GM21447 (cell line): ENCODE results near the gene LRRC3.
"Not testable (repeated sequence)": the region's sequence is repeated elsewhere in the genome, so short reads cannot be mapped to it uniquely, and the experiment has no call there.

Source experiments
- ATAC-seq: cut with Tn5 transposase; IDR thresholded peaks from one replicate; pipeline ENCODE4 v1.9.1; 2021; ENCODE audit not compliant: unreplicated experiment

Gene LRRC3, protein sequence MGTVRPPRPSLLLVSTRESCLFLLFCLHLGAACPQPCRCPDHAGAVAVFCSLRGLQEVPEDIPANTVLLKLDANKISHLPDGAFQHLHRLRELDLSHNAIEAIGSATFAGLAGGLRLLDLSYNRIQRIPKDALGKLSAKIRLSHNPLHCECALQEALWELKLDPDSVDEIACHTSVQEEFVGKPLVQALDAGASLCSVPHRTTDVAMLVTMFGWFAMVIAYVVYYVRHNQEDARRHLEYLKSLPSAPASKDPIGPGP

DNA sequence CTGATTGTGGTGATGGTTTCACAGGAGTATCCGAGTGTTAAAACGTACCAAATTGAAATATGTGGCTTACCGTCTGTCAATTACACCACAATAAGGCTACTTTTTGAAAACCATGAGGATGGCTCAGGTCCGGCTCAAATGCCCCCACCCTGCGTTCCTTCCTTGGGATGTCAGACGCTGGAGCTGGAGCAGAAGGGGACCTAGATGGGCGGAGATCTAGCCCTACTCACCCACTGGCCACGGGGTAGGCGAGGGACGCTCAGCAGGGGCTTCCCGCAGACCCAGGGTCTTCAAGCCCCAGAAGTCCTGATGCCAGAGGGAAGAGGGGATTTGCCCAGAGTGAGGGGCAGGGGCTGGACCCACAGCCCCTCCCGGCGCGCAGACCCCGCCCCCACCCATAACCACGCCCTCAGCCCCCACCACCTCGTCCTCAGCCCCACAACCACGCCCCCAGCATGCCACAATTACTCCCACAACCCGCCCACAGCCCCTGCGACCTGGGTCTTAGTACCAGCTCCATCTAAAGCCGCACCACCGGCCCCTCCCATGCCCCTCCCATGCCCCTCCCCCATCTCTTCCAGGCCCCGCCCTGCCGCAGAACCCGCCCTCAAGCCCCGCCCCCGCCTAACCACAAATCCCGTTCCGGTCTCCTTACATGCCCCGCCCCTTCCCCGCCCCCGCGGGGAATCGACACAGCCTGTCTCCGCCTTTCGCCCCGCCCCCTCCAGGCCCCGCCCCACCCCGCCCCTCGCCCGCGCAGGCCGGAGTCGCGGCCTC lies at the start of gene LRRC3:
Gene LRRC3 (plus strand): TSS at position 764 of the 777 bp plus-strand sequence. CDS start 1,135 bp downstream, outside the sequence.
- ATAC-seq: peak; percentile 50

DNA sequence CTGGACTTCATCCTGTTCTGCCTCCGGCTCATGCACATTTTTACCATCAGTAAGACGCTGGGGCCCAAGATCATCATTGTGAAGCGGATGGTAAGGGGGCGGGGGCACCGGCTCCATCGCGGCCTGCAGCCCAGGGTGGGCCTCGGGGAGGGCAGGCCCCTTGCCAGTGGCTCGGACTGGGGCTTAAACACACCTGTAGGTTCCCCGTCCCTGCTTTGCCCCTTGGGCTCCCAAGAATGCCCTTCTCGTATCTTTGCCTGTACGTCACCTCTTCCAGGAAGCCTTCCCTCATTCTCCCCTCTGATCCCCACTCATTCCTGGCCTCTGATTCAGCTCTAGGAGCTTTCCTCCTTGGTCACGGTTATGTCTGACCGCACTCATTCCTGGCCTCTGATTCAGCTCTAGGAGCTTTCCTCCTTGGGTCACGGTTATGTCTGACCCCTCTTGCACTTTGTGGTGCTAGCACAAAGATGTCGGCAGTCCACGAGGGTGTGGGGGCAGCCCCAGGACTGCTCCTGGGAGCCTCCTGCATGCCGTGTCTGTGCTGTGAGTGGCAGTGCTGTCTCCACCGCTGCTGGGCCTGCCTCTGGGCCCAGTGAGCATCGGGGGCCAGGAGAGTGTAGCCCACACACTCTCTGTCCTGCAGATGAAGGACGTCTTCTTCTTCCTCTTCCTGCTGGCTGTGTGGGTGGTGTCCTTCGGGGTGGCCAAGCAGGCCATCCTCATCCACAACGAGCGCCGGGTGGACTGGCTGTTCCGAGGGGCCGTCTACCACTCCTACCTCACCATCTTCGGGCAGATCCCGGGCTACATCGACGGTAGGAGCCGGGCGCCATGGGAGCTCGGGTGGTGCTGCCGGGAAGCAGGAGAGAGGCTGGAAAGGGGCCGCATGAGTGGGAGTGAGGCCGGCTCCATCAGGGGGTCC lies 49.1 kb upstream of the LRRC3 start:
- ATAC-seq: no peak

DNA sequence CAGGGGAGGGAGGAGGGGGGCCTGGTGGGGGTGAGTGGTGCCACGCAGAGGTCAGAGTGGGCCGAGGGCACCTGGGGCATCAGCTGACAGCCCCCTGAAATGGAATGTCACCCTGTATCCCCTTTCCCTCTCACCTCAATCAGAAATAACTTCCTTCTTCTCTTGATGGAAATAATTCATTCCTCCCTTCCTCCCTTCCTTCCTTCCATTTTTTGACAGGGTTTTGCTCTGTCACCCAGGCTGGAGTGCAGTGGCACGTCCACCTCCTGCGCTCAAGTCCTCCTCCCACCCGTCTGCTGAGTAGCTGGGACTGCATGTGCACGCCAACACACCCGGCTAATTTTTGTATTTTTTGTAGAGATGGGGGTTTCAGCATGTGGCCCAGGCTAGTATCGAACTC lies 48.4 kb upstream of the LRRC3 start:
- no peak for ATAC-seq

DNA sequence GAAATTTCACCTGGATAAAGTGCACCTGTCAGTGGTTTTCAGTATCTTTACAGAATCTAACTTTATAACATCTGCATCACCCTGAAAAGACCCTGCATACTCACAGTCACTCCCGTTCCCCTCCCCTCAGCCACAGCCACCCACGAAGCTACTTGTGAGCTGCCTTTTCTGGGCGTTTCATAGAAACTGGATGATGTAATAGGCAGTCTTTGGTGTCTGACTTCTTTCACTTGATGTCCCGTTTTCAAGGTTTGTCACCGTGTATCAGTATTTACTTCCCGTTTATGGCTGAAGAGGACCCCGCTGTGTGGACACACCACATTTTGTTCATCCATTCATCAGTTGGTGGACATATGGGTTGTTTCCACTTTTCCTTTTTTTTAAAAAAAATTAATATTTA lies 47.8 kb upstream of the LRRC3 start:
- no peak for ATAC-seq

DNA sequence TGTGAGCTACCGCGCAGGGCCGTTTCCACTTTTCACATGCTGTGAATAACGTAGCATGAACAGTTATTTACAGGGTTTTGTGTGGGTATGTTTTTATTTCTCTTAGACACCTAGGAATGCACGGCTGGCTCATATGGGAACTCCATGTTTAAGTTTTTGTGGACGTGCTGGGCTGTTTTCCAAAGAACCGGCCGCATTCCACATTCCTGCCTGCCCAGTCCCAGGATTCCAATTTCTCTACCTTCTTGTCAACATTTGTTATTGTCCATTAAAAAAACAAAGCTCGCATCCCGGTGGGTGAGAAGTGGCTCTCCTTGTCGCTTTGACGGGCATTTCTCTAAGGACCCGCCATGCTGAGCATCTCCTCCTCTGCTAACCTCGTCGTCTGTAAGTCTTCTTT lies 47.1 kb upstream of the LRRC3 start:
- no peak for ATAC-seq

DNA sequence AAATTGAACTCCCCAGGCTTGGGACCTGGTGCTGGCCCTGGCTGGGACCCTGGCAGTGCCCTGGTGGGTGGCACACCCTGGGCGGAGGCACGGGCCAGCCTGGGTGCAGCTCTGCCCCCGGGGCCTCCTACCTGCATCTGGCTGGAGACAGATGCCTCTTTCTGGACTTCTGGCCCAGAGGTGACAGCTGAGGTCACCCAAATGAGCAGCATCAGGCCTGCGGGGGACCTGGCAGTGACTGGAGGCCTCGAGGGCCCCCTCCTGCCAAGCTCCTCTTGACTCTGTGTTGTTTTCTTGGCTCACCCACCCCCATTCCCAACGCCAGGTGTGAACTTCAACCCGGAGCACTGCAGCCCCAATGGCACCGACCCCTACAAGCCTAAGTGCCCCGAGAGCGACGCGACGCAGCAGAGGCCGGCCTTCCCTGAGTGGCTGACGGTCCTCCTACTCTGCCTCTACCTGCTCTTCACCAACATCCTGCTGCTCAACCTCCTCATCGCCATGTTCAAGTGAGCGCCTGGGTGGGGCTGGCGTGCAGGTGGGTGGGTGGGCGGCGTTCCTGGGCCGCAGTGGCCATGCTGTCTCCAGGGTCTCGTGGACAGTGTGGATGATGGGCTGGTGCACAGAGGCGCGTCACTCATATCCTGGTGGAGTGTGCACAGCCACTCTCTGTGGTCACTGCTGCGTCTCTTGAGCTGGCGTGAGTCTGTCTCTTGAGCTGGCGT lies 41.6 kb upstream of the LRRC3 start:
- ATAC-seq: no peak

DNA sequence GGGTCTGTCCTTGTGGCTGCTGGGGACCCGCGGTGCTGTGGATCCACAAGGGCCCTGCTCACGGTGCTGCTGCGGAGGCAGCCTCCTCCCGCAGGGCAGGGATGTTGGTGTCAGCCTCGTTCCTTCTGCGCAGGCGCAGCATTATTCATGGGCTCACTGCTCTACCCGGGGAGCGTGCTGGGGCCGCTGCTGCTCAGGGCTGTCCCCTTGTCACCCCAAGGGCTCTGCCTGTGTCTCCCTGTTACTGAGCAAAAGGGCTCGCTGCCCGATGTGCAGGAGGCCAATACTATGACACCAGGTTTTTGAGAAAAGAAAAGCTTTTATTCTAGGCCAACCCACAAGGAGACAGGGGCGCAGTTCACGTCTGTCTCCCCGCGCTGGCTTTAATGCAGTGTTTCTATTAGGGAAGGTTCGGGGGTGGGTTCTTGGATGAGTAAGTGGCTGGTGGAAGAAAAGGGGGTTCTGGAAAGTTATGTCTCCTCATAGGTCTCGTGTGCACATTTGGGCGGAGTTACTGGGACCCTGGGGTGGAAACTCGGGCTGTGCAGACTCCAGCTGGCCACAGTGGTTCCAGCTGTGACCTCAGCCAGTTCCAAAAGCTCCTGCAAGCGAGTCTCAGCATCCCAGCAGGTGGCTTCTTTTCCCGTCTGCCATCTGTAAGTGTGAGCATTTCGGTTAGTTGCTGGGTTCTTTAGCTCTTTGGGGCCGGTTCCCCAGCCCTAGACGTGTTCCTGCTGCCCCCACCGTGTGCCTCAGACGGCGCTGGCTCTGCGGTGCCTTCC lies 40.8 kb upstream of the LRRC3 start:
- ATAC-seq: no peak

DNA sequence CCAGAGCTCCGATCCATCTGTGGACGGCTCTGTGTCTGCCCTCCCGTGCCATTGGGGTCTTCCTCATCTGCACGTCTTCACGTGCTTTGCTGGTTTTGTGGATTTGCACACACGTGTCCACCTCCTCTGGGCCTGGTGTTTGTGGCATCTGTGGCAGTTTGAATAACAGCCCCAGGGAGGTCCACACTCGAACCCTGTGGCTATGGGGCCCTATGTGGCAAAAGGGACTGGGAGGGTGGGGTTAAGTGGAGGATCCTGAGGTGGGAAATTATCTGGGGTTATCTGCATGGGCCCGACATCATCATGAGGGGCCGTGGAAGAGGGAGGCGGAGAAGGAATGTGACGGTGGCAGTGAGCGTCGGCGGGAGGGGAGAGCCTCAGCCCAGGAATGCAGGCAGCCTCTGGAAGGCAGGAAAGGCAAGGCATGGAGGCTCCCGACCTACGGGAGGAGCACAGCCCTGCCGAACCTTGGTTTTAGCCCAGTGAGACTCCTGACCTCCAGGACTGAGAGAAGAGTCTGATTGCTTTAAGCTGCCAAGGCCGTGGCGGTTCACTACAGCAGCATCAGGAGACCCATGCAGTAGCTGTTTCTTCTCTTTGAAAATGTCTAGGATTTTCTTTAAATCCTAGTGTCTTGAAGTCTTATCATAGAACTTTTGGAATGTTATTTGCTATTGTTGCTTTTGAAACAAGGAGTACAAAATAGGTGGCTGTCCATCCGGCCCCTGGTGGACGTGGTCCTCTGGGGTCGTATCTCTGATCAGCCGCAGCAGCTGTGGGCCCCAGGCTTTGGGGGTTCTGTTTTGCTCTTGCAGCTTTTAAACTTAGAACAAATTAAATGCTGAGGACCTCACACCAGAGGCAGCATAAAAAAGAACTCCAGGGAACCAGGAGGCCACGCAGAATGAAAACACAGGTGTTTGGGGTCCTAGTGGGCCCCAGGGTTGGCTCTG lies 40.0 kb upstream of the LRRC3 start:
- no peak for ATAC-seq

DNA sequence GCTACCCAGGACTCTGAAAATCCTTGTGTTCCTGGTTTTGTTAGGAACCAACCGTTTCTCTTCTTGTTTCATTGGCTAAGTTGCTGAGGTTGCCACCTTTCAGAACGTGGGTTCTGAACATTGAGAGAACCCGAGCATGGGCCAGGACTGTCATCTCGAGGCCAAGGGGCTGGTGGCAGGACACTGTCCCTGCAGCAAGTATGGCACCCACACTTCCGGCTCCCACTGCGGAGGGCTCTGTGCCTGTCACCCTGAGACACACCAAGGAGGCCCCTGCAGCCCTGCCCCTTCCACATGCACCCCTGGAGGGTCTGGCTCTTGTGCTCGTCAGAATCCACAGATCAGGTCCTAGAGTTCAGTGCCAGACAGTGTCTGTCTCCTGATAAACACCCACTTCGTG lies 39.1 kb upstream of the LRRC3 start:
- ATAC-seq: no peak

DNA sequence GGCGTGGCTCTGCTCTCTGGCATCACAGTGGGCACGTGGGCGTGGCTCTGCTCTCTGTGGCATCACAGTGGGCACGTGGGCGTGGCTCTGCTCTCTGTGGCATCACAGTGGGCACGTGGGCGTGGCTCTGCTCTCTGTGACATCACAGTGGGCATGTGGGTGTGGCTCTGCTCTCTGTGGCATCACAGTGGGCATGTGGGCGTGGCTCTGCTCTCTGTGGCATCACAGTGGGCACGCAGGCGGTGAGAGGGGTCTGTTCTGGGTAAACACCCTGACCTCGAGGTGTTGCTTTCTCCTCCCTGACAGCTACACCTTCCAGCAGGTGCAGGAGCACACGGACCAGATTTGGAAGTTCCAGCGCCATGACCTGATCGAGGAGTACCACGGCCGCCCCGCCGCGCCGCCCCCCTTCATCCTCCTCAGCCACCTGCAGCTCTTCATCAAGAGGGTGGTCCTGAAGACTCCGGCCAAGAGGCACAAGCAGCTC lies 37.6 kb upstream of the LRRC3 start:
- ATAC-seq: not testable (repeated sequence)

DNA sequence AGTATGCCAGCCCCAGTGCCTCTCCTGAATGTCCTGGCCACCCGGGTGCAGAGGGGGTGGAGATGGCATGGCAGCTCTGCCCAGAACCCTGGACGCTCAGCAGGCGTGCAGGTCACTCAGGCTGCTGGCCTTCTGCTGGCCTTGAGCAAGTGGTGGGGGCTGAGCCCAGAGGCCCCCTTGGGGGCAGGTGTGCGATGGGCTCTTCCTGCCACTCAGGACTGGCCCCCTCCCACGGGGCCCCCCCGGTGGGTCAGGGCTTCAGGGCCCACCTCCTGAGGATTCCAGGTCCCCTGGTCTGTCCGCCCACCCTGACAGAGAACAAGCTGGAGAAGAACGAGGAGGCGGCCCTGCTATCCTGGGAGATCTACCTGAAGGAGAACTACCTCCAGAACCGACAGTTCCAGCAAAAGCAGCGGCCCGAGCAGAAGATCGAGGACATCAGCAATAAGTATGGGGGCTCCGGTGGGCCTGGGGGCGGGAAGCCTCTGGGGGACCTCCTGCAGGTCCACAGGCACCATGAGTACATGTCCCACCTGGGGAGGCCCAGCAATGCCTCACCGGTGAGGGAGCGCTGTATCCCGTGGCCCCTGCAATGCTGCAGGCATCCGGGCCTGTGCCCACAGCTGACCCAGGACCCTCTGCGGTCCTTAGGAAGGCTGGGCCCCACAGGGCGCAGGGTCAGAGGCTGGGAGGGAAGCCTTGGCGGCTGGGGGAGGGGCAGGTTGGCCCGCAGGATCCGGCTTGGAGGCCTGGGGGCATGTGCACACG lies 37.0 kb upstream of the LRRC3 start:
- ATAC-seq: no peak

DNA sequence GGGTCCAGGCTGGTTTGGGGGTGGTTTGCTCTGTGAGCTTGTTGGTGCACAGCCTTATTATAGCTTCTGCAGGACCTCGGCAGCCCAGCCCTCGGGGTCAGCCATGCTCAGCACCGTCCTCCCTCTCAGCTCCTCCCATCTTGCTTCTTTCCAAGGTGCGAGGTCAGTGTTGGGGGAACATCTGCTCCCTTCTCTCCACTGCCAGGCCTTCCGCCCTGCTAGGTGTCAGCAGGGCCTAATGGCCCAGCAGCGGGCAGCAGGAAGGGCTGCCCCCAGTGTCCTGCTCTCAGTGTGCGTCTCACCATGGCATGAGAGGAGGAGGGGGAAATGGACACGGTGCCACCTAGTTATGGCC lies 36.5 kb upstream of the LRRC3 start:
- ATAC-seq: no peak

DNA sequence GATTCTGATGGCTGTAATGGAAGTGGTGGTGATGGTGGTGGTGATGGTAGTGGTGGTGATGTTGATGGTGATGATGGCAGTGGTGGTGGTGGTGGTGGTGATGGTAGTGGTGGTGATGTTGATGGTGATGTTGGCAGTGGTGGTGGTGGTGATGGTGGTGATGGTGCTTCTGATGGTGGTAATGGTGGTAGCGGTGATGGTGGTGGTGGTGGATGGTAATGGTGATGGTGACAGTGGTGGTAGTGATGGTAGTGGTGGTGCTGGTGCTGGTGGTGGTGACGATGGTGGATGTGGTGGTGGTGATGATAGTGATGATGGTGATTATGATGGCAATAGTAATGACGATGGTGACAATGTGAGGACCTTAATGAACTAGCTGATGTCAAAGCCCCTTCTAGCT lies 35.6 kb upstream of the LRRC3 start:
- no peak for ATAC-seq

DNA sequence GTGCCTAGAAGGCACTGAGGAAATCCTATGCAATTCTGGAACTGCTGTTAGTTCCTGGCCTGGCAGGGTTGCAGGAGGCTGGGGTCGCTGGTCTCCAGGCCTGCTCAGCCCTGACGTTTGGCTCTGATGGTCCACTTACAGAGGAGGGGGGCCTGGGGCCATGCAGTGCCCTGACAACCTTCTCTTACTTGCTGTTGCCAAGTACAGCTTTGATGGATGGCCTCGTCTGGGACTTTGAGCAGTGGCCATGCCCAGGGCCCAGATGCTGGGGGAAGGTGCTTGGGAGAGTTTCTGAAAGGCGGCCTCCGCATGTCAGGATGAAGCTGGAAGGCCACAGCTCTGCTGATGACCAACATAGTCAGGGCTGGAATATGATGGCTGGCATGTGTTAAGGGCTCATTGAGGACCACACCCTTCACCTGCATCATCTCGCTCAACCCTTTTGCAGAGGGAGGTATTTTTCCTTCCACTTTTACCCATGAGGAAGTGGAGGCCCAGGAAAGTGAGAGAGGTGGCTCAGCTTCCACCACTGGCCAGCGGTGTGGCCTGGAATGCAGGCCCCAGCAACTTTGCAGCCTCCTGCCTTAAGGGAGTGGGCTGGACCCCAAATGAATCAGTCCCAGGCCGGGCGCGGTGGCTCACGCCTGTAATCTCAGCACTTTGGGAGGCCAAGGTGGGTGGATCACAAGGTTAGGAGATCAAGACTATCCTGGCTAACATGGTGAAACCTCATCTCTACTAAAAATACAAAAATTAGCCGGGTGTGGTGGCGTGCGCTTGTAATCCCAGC lies 34.7 kb upstream of the LRRC3 start:
- ATAC-seq: no peak

DNA sequence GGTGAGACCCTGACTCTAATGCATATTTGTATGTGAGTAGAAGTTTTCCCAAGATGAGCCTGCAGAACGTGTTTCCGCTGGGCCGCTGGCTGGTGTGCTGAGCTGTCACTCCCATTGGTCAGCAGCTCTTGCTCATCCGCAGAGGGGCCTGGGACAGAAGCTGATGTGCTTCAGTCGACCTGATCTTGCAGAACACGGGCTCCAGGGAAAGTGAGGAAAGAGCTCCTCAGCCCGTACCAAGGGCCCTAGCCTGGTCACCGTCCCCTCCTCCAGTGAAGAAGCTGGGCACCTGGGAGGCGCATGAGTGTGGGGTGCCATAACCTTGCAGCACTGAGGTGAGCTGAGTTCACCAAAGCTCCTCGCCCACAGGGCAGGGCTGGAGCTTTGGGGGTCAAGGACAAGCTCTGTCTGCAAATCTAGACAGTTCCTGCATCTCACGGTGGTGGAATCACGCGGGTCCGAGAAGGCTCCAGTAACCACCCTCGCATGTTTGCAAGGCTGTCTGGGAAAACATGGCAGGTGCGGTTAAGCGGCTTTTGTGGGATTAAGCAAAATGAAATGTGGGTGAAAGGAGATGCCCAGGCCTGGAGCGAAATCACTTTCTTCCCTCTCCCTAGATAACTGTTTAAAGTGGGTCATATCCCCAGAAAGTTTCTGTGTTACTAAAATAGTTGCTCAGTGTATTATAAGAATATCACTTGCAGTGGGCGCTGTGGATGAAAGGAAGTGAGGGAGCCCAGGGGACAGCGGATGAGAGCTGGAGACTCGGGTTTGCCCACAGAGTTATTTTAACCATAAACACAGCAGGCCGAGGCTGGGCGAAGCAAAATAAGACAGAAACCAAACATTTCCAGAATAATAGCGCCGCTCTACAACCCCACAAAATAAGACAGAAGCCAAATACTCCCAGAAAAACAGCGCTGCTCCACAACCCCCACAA lies 33.1 kb upstream of the LRRC3 start:
- no peak for ATAC-seq

DNA sequence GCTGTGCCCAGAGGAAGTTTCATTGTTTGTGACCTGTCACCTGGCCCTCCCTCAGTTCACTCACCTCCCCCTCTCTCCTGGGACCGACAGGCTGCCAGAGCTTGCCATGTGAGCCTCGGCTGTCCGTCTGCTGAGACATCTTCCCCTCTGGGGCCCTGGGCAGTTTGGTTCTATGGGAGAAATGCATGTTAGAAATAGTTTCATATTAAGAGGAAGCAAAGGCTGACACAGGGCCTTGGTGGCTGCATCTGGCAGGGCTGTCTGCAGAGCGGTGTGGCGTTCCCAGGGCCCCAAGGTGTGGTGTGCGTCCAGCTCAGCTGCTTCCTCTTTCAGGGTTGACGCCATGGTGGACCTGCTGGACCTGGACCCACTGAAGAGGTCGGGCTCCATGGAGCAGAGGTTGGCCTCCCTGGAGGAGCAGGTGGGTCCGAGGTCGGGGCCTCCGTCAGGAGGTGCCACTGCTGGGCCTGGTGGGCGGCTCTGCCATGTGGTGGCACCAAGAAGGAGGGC lies 31.9 kb upstream of the LRRC3 start:
- ATAC-seq: no peak
